Astrocyte (in vitro differentiated cells and primary cell): ENCODE data around the gene EAF1.

Experiments used
- CTCF ChIP-seq: IDR thresholded peaks from 2 replicates; pipeline ENCODE4 v1.5.1; 2011; ENCODE audit warnings: low read depth, mild to moderate bottlenecking, inconsistent platforms, low read length, moderate library complexity; ENCODE audit not compliant: insufficient read depth
- EZH2 ChIP-seq: IDR thresholded peaks from 2 replicates; pipeline ENCODE4 v1.6.1; 2012; ENCODE audit warnings: mild to moderate bottlenecking, low read length, inconsistent platforms; ENCODE audit not compliant: insufficient read depth

- TF ChIP-seq CTCF (no peak), EZH2 (no peak)
Measured at GRCh38 chr3:15476378-15476777, 49.0 kb downstream of the EAF1 start.
